ENCODE results near the gene PRRC2A. TPM values are rescaled to one million over a fixed set of nuclear protein-coding genes. Genes with fewer than 3 reads are reported as not detected.

The PRRC2A gene
- polyA plus RNA-seq, 1 donor (not counting 4 experiments of a cell fraction or from before 2014, with no cell fraction given) = 20.5 TPM

GRCh38 chr6:31573239-31574105 lies 47.0 kb upstream of the PRRC2A start:
- no peak for TF ChIP-seq CTCF (optimal IDR thresholded peaks at IDR 0.05 in 1 of 3, IDR thresholded peaks at IDR 0.05 in 1 of 3, conservative IDR thresholded peaks at IDR 0.05 in 1 of 3; ENCODE audit: extremely low read depth in 1 of 3, insufficient read depth in 2 of 3, low read length in 3 of 3)
- TF ChIP-seq EZH2 (IDR thresholded peaks at IDR 0.05; ENCODE audit: low read length) = no peak
- no peaks in the 10 kb centered on the region for H4K20me1 ChIP-seq (ENCODE audit: control insufficient read depth, extremely low read depth, insufficient read depth, low read length)
- dilution Hi-C loops (cut with MboI; ENCODE audit: extremely low pct_ligation_motif_present, low sequenced_read_pairs) = no loop called here

DNA sequence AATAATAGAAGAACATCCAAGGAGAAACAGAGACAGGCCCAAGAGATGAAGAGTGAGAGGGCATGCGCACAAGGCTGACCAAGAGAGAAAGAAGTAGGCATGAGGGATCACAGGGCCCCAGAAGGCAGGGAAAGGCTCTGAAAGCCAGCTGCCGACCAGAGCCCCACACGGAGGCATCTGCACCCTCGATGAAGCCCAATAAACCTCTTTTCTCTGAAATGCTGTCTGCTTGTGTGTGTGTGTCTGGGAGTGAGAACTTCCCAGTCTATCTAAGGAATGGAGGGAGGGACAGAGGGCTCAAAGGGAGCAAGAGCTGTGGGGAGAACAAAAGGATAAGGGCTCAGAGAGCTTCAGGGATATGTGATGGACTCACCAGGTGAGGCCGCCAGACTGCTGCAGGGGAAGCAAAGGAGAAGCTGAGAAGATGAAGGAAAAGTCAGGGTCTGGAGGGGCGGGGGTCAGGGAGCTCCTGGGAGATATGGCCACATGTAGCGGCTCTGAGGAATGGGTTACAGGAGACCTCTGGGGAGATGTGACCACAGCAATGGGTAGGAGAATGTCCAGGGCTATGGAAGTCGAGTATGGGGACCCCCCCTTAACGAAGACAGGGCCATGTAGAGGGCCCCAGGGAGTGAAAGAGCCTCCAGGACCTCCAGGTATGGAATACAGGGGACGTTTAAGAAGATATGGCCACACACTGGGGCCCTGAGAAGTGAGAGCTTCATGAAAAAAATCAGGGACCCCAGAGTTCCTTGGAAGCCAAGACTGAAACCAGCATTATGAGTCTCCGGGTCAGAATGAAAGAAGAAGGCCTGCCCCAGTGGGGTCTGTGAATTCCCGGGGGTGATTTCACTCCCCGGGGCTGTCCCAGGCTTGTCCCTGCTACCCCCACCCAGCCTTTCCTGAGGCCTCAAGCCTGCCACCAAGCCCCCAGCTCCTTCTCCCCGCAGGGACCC lies 46.1 kb upstream of the PRRC2A start:
- no peaks in the 10 kb centered on the region for H4K20me1 ChIP-seq (ENCODE audit: control insufficient read depth, extremely low read depth, insufficient read depth, low read length)
- no peaks in the 10 kb centered on the region for H3K27me3 ChIP-seq (ENCODE audit: control insufficient read depth, extremely low read depth, insufficient read depth, low read length)
- no peak overlapping the region for H3K9ac ChIP-seq (ENCODE audit: control insufficient read depth, extremely low read depth, insufficient read depth, low read length)
- H3K79me2 ChIP-seq (ENCODE audit: control insufficient read depth, insufficient read depth, low read length) = no peaks in the 10 kb centered on the region
- H3K4me3 ChIP-seq (ENCODE audit: control insufficient read depth in 2 of 3, extremely low read depth in 1 of 3, insufficient read depth in 2 of 3, low read depth in 1 of 3, low read length in 3 of 3) = no peak overlapping the region
- H2AFZ ChIP-seq (ENCODE audit: control insufficient read depth, low read length) = no peak overlapping the region
- DNase-seq (ENCODE audit: low read depth, low spot score) (no peak), FAIRE-seq (no peak)
- no peak overlapping the region for H3K27ac ChIP-seq (ENCODE audit: control insufficient read depth, insufficient read depth, low read length)
- H3K9me3 ChIP-seq (ENCODE audit: control insufficient read depth, low read depth, low read length) = no peaks in the 10 kb centered on the region
- no peak overlapping the region for H3K4me2 ChIP-seq (ENCODE audit: control insufficient read depth, extremely low read depth, insufficient read depth, low read depth, low read length)
- no peaks in the 10 kb centered on the region for H3K36me3 ChIP-seq (ENCODE audit: control insufficient read depth in 2 of 2, extremely low read depth in 1 of 2, insufficient read depth in 2 of 2, low read length in 2 of 2)
- TF ChIP-seq EZH2 (IDR thresholded peaks at IDR 0.05; ENCODE audit: low read length) (no peak), CTCF (optimal IDR thresholded peaks at IDR 0.05 in 1 of 3, IDR thresholded peaks at IDR 0.05 in 1 of 3, conservative IDR thresholded peaks at IDR 0.05 in 1 of 3; ENCODE audit: extremely low read depth in 1 of 3, insufficient read depth in 2 of 3, low read length in 3 of 3) (no peak)
- dilution Hi-C loops (cut with MboI; ENCODE audit: extremely low pct_ligation_motif_present, low sequenced_read_pairs) = no loop called here
- H3K9me1 ChIP-seq (ENCODE audit: control insufficient read depth, extremely low read depth, insufficient read depth, low read length) = no peaks in the 10 kb centered on the region
- peaks cover 19% of the 10 kb centered on the region for H3K4me1 ChIP-seq (ENCODE audit: control insufficient read depth, extremely low read depth, insufficient read depth, low read length)

More at GRCh38 chr6:31573239-31574105, 47.0 kb upstream of the PRRC2A start:
- H3K9ac ChIP-seq (ENCODE audit: control insufficient read depth, extremely low read depth, insufficient read depth, low read length) = no peak overlapping the region
- H3K27me3 ChIP-seq (ENCODE audit: control insufficient read depth, extremely low read depth, insufficient read depth, low read length) = no peaks in the 10 kb centered on the region
- FAIRE-seq (no peak), DNase-seq (ENCODE audit: low read depth, low spot score) (no peak)
- no peak overlapping the region for H3K27ac ChIP-seq (ENCODE audit: control insufficient read depth, insufficient read depth, low read length)
- no peaks in the 10 kb centered on the region for H3K9me1 ChIP-seq (ENCODE audit: control insufficient read depth, extremely low read depth, insufficient read depth, low read length)
- H2AFZ ChIP-seq (ENCODE audit: control insufficient read depth, low read length) = no peak overlapping the region
- H3K4me2 ChIP-seq (ENCODE audit: control insufficient read depth, extremely low read depth, insufficient read depth, low read depth, low read length) = no peak overlapping the region
- H3K4me1 ChIP-seq (ENCODE audit: control insufficient read depth, extremely low read depth, insufficient read depth, low read length) = peaks cover 15% of the 10 kb centered on the region
- H3K36me3 ChIP-seq (ENCODE audit: control insufficient read depth in 2 of 2, extremely low read depth in 1 of 2, insufficient read depth in 2 of 2, low read length in 2 of 2) = no peaks in the 10 kb centered on the region
- H3K4me3 ChIP-seq (ENCODE audit: control insufficient read depth in 2 of 3, extremely low read depth in 1 of 3, insufficient read depth in 2 of 3, low read depth in 1 of 3, low read length in 3 of 3) = no peak overlapping the region
- no peaks in the 10 kb centered on the region for H3K9me3 ChIP-seq (ENCODE audit: control insufficient read depth, low read depth, low read length)
- H3K79me2 ChIP-seq (ENCODE audit: control insufficient read depth, insufficient read depth, low read length) = no peaks in the 10 kb centered on the region
